Stimulated activated naive CD8-positive, alpha-beta T cell treated with anti-CD3 and anti-CD28 coated beads, Interleukin-15, Interleukin-2, amounts not matched to agents 100 ng/mL and 50 ng/mL, for 24 hours (primary cell): ENCODE measurements around the gene CDHR4.
"Not testable (repeated sequence)": the region's sequence is repeated elsewhere in the genome, so short reads cannot be mapped to it uniquely, and the experiment has no call there.

Experiments
- H3K27ac Mint-ChIP-seq: one replicate; pipeline ENCODE4 v1.8.0; 2021; ENCODE audit warnings: mild to moderate bottlenecking, mixed read lengths
- H3K27me3 Mint-ChIP-seq: one replicate; pipeline ENCODE4 v1.8.0; 2021; ENCODE audit warnings: mixed read lengths
- H3K36me3 Mint-ChIP-seq: one replicate; pipeline ENCODE4 v1.8.0; 2021; ENCODE audit warnings: low read depth, mixed read lengths
- H3K4me1 Mint-ChIP-seq: one replicate; pipeline ENCODE4 v1.8.0; 2021; ENCODE audit warnings: low read depth, mixed read lengths
- H3K4me3 Mint-ChIP-seq: one replicate; pipeline ENCODE4 v1.8.0; 2021; ENCODE audit warnings: mild to moderate bottlenecking, mixed read lengths
- H3K9me3 Mint-ChIP-seq: one replicate; pipeline ENCODE4 v1.8.0; 2021; ENCODE audit warnings: mixed read lengths

Gene CDHR4

GRCh38 chr3:49748874-49749273, 50.8 kb downstream of the CDHR4 start:
- H3K4me1 Mint-ChIP-seq, H3K27ac Mint-ChIP-seq, H3K9me3 Mint-ChIP-seq, H3K27me3 Mint-ChIP-seq, H3K4me3 Mint-ChIP-seq: not testable (repeated sequence)
- H3K36me3 Mint-ChIP-seq: peaks cover 43% of the 10 kb centered on the region

- no peak overlapping the region for H3K4me3 Mint-ChIP-seq
- no peaks in the 10 kb centered on the region for H3K4me1 Mint-ChIP-seq
- H3K27me3 Mint-ChIP-seq: no peaks in the 10 kb centered on the region
- no peaks in the 10 kb centered on the region for H3K9me3 Mint-ChIP-seq
- peaks cover 40% of the 10 kb centered on the region for H3K36me3 Mint-ChIP-seq
- H3K27ac Mint-ChIP-seq: no peak overlapping the region
Measured at GRCh38 chr3:49747792-49748480, 51.7 kb downstream of the CDHR4 start.

DNA sequence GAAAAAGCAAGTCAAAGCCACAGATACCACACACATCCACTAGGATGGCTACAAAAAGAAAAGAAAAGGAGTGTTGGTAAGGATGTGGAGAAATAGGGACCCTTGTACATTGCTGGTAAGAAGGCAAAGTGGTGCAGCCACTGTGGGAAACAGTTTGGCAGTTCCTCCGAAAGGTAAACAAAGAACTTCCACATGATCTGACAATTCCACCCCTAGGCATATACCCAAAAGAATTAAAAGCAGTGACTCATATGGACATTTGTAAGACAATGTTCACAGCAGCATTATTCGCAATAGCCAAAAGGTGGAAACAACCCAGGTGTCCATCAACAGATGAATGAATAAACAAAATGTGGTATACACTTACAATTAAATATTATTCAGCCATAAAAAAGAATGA, 53.7 kb downstream of the CDHR4 start:
- H3K4me1 Mint-ChIP-seq: no peaks in the 10 kb centered on the region
- H3K9me3 Mint-ChIP-seq: no peaks in the 10 kb centered on the region
- peaks cover 39% of the 10 kb centered on the region for H3K36me3 Mint-ChIP-seq
- no peak overlapping the region for H3K27ac Mint-ChIP-seq
- no peaks in the 10 kb centered on the region for H3K27me3 Mint-ChIP-seq
- H3K4me3 Mint-ChIP-seq: no peak overlapping the region
